Renal cortical epithelial cell (primary cell): Measurements from ENCODE around the gene PGR. TPM values are rescaled to one million over a fixed set of nuclear protein-coding genes. Genes with fewer than 3 reads are reported as not detected.

Source experiments
- DNase-seq: peaks from one replicate; pipeline ENCODE4 v3.0.0-alpha.2; 2011; ENCODE audit warnings: low read depth
- total RNA-seq: library from RNA; depleted of rRNA; stranded (reverse); fragments of >200 nt; gene quantifications from 2 replicates; pipeline ENCODE4 v1.2.3, GENCODE V29; 2014

The PGR gene
- under 0.01 and 0.05 TPM in 2 replicates for total RNA-seq

GRCh38 chr11:101129203-101129943 lies at the start of gene PGR:
Gene PGR, minus strand, starts transcription at chr11:101129813. Its CDS starts 743 bp downstream, at chr11:101129070.
- DNase-seq = no peak

GRCh38 chr11:101176381-101176780 lies 46.8 kb upstream of the PGR start:
- DNase-seq = no peak

- DNase-seq = no peak
Observed at GRCh38 chr11:101169944-101170343, 40.3 kb upstream of the PGR start.

DNA sequence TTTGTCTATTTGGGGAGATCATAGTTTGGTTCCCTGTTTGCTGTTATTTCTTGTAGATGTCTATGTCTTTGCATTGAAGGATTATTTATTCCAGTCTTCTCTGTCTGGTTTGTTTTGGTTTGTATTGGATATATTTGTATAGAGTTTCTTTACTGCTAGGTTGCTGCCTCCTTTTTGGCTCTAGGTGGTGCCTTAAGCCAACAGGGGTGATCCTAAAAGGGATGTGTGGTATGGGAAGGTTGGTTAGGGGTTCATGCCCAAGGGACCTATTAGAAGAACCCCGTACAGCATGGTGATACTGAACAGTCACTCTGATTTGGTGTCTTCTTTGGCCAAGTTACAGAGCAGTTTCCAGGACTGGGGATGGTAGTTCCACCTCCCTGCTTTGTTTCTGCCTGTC lies 36.4 kb upstream of the PGR start:
- no peak for DNase-seq

GRCh38 chr11:101158119-101158518 lies 28.5 kb upstream of the PGR start:
- no peak for DNase-seq

- no peak for DNase-seq
Observed at GRCh38 chr11:101138245-101138930, 8.8 kb upstream of the PGR start.

DNA sequence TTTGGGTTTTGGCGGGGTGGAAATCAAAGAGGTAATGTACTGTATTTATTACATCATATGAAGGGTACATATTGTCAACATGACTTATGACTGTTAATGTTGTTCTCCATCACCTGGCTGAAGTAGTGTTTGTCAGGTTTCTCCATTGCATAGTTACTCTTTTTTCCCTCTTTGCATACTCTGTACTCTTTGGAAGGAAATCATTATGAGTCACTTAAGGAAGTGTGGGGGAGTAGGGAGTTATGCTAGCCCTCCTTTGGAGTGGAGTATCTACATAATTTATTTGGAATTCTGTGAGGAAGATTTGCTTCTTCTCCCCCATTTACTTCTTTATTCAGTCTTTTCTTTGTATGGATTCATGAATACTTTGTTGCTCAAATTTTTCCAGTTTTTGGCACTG lies 3.6 kb upstream of the PGR start:
- DNase-seq = no peak

GRCh38 chr11:101128571-101129202 lies 926 bp downstream of the PGR start:
- no peak for DNase-seq

DNA sequence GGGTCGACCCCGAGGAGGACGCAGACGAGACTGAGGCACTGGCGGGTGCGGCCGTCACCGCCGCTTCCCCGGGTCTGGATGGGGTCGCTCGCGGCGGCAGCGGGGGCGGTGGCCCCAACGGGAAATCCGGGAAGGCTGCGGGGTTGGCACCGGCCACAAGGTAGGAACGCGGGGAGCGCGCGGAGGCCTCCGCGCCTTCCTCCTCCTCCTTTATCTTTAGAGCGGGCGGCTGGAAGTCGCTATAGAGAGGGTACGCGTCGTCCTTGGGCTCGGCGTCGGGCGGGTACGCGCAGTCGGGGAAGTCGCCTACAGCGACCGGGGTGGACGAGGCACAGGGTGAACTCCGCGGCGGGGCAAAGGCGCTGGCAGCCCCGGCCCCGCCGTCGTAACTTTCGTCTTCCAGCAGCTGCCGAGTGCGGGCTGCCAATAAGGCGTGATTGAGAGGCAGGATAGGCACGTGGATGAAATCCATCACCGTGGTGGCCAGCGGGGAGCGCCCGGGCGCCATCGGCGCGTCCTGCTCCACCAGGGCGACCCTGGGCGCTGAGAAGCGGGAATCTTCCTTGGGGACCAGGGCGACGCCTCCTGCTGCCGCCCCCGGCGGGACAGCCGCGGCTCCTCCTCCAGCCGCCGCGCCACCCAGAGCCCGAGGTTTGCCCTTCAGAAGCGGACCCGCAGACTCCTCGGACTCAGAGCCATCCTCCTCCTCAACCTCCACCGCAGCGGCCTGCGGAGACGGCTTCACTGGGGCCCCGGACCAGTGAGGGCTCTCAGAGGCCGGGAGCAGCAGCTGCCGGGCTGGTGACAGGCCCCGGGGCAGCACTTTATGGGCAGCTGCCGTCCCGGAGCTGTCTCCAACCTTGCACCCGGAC lies 1.7 kb downstream of the PGR start:
- DNase-seq = no peak

- DNase-seq = no peak
Observed at GRCh38 chr11:101127197-101127698, 2.4 kb downstream of the PGR start.

DNA sequence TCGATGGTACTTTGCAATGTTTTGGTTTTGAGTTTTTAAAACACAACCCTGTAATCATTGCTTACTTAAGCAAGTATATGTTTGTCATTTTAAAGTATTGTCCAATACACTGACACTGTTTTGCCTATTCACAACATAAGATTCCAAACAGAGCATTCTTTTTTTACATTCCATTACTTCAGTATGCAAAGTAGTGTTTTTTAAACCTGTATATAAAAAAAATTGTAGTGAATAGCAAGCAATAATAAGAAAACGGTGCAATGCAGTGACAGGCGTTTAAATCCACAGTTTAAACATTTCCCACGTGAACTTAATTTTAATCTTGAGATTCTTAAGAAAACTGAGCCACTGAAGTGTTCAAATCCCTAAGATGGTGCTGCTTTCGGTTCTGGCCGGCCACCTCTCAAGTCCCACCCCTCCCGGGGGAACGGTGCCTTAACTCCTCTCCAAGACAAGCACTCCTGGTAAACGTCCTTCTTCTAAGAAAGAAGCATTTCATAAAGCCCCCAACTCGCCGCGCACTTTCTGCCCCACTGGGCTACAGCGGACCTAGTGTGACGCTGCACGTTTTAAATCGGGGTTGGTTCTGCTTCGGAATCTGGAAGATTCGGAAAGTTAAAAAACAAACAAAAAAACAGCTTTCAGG lies 2.9 kb downstream of the PGR start:
- no peak for DNase-seq

- DNase-seq = no peak
Observed at GRCh38 chr11:101115671-101116160, 13.9 kb downstream of the PGR start.

GRCh38 chr11:101113540-101113939 lies 16.1 kb downstream of the PGR start:
- no peak for DNase-seq

GRCh38 chr11:101104716-101105115 lies 24.9 kb downstream of the PGR start:
- no peak for DNase-seq

DNA sequence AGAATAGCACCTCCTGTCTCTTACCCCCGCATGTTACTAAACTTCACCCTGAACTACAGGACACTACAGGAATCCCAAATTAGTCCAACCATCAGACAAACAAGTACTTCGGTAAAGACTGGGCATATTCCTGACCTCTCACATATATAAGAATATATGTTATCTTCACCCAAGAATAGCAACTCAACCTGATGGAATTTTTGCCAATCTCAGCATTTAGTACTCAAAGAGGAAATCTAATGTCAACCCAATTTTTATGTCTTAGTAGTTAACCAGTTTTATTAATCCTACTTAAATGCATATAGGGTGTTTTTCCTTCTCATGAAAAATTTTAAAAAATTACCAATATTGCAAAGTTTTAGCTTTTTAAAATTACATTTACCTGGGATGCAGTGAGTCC lies 26.2 kb downstream of the PGR start:
- no peak for DNase-seq

GRCh38 chr11:101100601-101101000 lies 29.0 kb downstream of the PGR start:
- DNase-seq = no peak

GRCh38 chr11:101096036-101096704 lies 33.4 kb downstream of the PGR start:
- peak; percentile 21 for DNase-seq

- DNase-seq = no peak
Observed at GRCh38 chr11:101091781-101092180, 37.8 kb downstream of the PGR start.

- DNase-seq = no peak
Observed at GRCh38 chr11:101090679-101091270, 38.8 kb downstream of the PGR start.

GRCh38 chr11:101083335-101083734 lies 46.3 kb downstream of the PGR start:
- DNase-seq = no peak
